Activated CD4-positive, alpha-beta T cell treated with anti-CD3 and anti-CD28 coated beads, Interleukin-2, amount 50 U/mL, for 1 hour (primary cell): Measurements from ENCODE around the gene PCDHGC4.

Source experiments
- DNase-seq: peaks from one replicate; pipeline ENCODE4 v3.0.0-alpha.2; 2020

The PCDHGC4 gene

DNA sequence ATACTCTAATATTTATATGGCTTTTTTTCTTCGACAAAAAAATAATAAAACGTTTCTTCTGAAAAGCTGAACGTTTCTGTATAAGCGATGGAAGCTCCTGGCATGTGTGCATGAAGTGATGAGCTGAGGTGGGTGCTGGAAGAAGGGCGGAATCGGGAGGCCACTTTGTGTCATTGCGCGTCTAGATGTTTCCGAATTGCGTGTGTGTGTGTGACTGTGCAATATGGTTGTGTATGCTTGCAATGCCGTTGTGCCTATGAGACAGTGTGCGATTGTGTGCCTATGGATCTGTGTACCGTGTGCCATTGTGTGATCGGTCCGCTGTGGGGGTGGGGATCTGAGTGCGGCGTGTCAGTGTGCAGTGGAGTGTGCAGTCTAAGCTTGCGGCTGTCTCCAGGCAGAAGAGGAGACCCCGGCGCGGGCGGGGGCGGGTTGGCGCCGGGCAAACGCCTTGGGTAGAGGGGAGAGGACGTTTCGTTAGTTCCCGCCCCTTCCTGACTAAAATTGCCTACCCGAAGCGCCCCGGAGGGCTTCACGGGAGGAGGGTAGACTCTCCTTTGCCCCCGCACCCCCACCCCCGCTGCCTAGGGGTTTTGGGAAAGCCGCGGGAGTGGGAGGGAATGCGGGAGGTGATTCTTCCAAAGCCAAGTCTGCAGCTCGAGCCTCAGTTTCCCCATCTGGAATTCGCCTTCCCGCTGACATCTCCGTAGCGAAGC lies 28.2 kb downstream of the PCDHGC4 start:
- DNase-seq, result peak; percentile 26

DNA sequence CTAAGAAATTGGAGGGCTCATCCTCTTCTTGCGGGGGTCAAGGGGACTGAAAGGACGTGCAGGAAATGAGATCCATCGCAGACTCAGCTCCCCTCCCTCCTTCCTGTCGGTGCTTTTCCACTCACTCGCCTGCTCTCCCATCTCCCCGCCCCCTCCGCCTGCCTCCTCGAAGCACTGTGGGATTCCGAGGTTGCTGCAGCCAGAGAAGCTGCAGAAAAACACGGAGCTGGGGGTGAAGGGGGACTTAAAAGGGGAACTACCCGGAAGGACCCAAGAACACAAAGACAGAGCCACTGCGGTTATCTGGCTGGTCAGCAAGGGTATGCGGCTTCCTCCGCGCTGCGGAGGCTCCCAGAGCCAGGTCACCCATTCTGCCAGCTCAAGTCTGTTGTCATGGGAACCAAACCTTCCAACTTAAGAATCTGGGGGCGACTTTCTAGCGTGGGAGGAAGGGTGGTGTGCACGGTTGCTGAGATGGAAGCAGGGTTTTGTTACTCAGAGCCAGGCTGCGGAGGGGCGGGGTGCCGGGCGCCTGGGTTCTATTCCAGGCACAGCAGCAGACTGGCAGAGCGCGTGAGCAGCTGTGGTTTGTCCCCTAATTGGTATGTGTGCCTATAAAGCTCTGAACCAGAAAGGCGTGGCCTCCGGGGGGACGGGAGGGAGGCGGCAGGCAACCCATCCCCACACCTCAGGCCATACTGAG lies 28.9 kb downstream of the PCDHGC4 start:
- peak; percentile 49 for DNase-seq

DNA sequence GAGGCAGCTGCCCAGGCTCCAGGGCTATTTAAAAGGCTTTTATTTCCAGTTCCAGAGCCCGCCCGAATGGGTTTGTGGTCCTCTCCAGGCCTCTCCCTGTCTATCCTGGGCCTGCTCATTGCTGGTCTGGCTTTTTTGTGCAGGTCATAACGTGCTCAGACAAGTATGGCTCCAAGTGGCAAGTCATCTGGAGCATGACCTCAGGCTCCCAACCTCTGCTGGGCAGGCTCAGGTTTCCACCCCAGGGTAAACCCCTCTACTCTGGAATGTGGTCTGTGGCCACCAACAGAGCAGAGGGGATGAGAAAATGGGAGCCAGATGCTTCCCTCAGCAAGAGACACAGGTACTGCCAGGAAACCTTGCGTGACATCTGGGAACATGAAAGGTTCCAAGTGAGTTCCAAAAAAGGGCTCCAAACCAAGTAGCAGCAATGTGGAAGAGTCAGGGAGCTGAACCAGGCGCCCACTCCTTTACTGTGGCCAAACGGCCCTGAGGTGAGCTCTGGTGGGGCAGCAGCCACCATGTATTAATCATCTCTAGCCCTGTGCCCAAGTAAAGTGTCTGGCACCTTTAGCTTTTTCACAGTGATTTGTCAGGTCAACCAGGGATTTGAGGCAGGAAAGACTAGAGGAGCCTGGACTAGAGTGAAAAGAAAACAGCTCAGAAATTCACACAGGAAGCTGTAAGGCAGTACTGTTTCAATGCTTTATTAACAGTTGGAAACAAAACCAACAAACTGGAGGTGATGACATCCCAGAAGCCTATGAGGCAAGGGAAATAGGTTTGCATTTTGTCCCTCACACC lies 29.7 kb downstream of the PCDHGC4 start:
- no peak for DNase-seq

DNA sequence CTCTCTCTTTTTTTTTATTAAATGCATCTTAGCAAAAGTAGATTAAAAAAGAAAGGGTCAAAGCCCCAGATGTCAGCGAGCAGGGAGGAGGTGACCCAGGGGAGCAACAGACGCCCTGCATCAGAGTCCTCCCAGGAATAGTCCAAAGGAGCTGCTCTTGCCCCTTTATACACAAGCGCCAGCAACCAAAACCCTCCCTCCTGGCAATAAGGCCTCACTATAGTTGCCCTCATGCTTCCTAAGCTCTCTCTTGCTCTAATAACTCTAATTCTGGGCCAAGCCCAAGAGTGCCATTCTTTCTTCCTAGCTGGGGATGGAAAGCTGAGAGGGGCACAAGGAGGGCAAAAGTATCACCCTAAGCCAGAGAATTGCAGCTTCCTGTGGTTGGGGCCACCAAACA lies 30.3 kb downstream of the PCDHGC4 start:
- DNase-seq, result no peak

DNA sequence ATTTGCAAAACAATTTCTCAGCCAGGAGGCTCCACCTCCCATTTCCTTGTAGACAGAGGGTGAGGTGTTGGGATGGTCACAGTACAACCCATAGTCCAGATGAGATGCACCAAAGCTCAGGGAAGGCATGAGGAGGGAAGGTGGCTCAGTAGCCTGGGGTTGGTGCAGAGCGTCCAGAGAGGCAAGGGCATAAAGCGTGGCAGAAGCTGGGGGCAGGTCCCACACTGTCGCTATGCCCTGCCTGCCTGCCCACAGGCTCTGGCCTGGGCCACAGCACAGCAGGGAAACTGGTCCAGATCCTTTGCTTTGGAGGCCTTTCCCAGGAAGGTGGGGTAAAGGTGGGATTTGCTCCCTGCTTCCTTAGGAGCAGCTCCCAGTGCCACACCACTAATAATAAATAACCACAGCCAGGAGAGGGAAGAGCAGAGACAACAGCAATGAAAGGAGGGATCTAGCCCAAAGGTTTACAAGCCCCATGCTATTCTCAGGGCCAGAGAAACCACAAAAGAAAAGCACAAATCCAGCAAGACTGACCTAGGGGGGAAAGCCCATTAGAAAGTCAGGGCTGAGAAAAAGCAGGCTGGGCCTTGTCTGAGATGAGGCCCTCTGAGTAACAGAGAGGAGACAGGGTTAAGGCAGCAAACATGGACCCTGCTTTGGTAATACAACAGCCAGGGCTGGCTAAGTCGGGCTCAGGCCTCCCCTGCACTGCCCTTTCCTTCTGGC lies 31.3 kb downstream of the PCDHGC4 start:
- no peak for DNase-seq

DNA sequence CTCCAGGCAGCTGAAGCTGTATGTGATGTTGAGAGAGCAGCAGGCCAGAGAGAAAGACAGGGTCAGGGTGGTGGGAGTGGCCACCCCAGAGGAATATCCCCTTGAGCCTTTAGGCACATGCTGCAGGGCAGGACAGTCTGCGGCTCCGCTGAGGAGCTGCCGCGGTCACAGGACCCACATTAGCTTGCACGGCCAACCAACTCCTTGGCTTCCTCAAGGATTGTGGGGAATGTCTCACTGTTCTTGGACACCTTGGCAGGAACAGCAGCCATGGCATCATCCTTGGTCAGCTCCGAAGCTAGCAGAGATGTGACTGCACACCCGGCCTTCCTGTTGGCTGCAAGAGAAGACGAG lies 31.8 kb downstream of the PCDHGC4 start:
- no peak for DNase-seq

DNA sequence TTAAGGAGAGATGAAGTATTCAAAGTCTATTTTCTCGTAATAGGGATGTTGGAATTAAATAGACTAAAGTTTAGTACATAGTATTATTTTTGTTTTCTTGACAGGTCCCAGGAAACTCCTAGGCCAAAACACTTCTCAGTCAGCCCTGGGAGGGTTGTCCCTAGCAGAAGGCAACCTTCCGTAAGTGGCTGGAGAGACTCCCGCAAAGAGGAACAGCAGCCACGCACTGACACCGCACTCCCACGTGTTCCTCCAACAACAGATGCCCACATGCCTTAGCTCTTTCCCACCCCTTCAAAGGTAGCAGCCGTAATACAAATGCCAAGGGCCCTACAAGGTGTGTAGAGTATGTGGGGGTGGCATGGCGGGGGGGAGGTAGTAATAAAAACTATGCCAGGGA lies 32.5 kb downstream of the PCDHGC4 start:
- no peak for DNase-seq

DNA sequence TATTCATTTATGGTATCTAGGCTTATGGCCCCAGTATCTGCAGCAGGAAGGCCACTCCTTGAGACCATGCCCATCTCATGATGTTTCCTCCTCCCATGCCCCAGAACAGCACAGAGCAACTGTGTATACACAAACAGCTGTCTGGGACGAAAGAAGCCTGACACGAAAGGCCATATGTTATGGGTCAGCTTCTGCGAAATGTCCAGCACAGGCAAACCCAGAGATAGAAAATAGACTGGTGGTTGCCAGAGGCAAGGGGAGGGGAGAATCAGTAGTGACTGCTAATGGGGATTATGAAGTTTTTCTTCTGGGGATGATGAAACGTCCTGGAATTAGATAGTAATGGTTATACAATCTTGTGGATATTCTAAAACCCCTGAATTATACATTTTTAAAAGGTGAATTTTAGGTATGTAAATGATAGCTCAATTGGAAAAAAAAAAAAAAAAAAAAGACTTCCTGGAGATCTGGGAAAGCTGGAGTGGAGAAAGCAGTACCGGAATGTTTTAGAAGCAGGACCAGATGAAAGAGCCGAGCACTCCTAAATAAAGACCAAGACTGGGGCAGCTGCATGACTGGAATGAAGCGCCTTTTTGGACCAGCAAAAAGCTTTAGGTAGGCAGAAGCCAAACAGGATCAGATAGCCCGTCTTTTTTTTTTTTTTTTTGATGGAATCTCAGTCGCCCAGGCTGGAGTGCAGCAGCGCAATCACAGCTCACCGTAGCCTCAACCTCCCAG lies 33.2 kb downstream of the PCDHGC4 start:
- DNase-seq, result no peak

DNA sequence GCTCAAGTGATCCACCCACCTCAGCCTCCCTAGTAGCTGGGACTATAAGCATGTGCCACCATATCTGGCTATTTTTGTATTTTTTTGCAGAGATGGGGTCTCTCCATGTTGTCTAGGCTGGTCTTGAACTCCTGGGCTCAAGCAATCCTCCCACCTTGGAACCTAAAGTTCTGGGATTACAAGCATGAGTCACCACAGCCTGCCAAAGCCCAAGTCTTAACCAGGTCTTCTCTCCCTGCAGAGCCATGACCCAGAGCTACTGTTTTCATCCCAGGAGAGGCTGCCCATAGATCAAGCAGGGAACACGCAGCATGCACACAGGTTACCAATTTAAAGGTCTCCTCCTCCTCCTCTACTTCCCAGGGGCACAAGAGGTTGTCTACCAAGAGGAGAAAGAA lies 33.8 kb downstream of the PCDHGC4 start:
- DNase-seq, result no peak

DNA sequence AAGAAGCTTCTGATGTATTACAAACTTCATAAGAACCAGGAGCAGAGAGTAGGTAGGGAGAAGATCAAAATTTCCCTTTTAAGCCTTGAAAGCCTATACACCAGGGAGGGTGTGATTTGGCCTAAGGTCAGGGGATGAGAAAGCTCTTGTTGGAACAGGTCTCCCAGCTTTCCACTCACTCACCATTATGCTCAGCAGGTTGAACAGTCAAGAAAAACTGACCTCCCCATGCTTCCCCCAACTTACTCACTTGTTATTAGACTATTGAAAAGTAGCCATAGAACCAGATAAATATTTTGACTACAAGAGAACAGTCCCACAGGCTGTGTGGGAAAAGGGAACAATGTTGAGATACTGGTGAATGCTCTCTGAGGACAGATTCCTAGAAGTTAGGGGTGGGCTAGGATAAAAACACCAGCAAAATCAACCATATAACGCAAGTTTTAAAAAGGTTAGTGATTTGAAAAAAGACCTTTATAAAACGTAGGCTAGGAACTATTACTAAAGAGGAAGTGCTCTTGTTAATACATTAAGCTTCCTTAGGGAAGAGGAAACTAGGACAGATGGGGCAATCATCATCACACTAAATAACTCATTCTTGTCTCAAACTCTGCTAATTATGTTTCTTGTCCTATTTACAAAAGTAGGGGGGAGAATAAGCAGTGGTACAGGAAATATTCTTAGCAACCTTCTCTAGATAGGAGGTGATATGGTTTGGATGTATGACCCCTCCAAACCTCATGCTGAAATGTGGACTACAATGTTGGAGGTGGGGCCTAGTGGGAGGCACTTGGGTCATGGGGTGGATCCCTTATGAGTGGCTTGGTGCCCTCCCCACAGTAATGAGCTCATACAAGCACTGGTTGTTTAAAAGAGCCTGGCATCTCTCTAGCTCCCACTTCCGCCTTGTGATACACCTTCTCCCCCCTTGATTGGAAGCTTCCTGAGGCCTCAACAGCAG lies 35.1 kb downstream of the PCDHGC4 start:
- DNase-seq, result no peak

DNA sequence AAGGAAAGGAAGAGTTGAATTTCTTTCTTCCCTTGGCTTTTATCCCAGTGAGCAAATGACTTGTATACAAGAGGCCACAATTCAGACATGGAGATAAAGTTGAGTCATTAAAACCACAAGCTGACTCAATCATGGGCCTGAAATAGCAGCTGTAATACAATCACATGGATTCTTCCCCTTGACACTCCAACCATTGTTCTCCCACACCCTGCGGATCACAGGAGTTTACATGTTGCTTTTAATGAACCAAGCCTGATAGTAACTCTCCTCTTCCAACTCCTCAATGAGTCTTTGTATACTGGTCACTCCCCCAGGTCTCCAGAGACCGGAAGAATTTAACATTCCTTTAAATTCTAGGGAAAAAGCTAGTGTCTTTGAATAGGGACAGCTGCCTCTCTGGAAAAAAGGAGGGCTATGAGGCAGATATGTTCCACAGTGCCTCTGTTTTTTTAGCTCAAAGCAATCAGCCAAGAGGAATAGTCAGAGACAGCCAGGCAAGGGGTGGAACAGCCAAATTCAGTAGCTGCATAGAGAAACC lies 36.5 kb downstream of the PCDHGC4 start:
- DNase-seq, result no peak

DNA sequence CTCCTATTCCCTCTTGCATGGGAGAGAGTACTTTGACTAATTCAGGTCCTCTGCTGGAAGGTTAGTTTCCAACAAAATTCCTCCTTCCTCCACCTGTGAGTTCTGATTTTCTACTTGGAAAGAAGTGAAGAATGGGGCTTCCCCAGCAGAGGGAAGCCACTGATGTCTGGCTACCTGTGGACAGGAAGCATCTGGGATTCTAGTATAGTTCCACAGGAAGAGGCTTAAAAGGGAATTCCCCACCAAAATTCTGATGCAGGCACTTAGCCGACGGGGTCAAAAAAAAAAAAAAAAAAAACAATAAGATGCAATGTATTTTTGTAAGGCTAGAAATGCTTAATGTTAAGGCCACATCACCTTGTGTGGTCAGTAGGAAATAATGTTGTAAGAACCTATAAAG lies 37.5 kb downstream of the PCDHGC4 start:
- no peak for DNase-seq

DNA sequence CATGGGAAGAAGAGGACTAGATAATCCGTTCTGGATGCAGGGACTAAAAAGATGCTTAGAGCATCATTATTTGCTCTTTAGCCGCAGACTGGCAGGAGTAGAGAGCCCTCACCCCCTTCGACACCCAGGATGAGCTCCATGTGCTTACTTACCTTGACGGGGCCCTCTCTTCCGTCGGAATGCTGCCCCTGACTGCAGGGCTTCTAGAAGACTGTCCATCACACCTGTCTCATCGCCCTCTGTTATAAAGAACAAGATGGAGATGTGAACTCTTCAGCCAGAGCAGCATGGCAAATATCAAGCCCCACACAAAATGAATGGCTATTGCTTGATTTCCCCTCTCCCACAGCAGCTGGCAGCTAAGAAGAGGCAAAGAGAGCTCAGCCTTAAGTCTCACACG lies 39.2 kb downstream of the PCDHGC4 start:
- DNase-seq, result no peak

DNA sequence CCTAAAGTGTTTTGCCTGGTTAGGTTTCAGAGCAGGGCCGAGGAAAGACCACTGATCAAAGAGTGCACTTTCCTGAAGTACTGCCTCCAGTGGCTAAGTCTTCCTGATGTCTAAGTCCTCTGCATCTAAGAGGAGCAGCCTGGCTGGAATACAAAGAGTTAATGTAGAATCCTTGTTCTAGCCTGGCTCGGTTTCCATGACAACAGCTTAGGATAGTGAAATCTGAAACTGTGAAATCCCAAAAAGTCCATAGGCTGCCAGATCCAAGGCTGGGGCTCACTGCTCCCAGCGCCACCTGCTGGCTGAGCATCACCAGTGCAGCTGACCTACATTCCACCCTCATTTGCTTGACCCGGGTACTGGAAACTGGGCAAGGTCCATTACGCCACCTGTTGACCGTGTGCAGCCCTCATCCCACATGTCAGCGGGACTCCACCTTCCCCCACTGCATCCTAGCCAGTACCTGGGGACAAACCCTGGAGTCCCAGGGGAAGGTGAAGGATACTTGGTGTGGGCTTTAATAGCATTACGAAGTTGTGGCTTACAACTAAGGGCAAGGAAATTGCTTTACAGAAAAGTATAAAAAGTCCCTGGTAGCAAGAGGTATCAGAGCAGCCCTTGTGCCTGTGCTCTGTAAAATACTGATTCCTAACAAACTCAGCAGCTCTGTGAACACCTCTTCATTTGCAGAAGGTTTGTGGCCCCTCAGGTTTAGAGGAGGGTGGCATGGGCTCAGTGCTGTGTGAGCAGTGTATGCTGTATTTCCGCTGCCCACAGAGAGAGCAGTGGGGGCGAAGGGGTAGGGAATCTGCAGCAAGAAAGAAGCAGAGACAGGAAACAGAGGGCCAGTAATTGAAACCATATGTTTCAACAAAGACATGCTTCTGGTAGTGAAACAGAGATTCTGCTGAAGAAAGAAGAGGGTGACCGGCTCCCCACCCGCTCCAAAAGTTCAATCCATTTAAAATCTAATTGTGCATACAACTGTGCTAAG lies 40.1 kb downstream of the PCDHGC4 start:
- DNase-seq, result peak; percentile 45

DNA sequence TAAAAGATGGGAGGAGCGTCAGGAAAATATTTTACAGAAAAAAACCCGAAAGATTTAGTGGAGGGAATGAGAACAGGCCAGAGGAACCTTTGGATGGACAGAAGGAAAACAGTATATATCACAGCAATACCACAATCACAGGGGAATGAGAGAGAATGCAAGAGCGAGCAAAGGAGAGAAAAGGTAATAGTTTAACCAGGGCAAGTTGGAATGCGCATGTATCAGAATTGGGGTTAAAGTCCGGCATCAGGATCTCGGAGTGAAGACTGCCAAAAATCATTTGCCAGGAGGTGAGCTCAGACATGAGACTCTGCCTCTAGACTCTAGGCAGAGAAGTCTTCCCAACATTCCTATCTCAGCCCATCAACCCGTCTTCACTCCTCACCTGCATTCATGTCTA lies 40.8 kb downstream of the PCDHGC4 start:
- no peak for DNase-seq

DNA sequence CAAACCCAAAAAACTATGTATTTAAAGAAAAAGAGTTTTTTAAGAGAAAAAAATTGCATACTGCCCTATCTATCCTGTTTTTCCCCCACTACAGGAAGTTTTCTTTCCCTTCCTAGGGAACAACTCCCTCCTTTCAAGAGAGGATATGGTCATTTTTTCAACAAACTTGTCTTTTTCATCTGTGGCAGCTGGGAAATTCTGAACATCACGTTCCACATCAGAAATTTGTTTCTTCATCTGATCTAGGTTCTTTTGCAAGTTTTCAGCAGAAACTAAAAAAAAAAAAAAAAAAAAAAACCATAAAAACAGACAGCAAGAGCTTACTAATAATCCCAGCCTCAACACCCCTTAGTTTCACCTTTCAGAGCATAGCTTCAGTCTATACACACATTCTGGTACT lies 42.6 kb downstream of the PCDHGC4 start:
- DNase-seq, result no peak

DNA sequence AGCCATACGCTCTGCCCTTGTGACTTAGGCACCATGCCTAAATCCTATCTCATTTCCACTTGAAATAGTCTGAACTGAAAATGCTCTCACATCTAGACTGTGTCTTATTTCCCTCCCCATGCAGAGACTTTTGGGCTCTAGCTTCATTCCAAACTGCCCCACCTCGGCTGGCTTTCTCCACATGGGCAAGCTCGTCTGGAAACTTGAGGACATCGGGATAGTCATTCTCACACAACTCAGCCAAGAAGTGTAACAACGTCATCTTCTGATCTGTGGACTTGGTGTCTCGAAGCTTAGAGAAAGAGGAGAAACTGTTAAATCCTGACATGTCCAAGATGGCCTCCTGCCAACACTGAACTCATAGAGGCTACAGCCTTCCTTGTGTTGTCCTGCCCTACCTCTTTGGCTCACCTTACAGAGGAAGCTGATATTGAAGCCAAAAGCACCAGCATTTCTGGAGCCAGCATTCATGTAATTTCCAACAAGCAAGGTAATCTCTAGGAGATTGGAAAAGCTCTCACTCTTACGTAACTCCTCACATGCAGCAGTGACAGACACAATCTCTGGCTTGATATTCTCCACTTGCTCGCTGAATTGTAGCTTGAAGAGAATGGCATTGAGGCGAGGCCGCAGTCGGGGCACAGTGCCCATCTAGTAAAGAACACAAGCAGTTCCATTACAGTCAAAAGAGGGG lies 43.6 kb downstream of the PCDHGC4 start:
- no peak for DNase-seq

DNA sequence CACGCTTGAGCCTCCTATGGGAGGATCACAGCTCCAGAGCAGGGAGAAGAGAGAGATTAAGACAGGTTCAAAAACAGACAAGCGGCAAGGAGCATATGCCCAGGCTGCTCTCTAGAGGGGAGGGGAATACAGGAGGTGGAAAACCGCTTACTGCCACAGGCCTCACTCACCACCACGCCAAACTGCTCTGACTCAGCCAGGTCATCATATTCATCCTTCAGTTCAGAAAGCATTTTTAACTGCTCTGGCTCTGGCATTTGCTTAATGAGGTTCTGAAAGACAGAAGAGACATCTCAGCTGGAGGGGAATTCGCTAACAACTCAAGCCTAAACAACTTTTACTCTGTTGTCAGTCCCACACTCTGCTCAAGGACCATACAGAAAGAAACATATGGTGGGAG lies 44.2 kb downstream of the PCDHGC4 start:
- no peak for DNase-seq

DNA sequence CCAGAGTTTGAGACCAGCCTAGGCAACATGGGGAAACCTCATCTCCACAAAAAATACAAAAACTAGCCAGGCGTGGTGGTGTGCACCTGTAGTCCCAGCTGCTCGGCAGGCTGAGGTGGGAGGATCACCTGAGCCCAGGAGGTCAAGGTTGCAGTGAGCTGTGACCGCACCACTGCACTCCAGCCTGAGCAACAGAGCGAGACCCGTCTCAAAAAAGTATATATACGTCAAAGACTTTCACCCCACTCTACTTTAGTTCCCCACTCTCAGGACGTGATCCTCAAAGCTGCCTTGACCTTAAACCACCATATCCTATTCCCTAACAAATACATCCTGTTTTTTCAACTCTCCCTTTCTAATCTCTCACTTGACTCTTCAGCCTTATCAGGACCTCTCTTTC lies 45.0 kb downstream of the PCDHGC4 start:
- no peak for DNase-seq
